WERI-Rb-1 (cell line): ENCODE measurements around the gene GOLGA8B.
"Not testable (repeated sequence)": the region's sequence is repeated elsewhere in the genome, so short reads cannot be mapped to it uniquely, and the experiment has no call there.

Experiments used
- DNase-seq: peaks from one replicate; pipeline ENCODE4 v3.0.0-alpha.2; 2020
- H3K27ac ChIP-seq: fragments of 250-450 bp; sonication (Bioruptor Pico); 2 replicates; pipeline ENCODE4 v1.5.1; 2020; ENCODE audit warnings: mild to moderate bottlenecking, moderate library complexity
- H3K27me3 ChIP-seq: fragments of 250-450 bp; sonication (Bioruptor Pico); 2 replicates; pipeline ENCODE4 v1.5.1; 2021; ENCODE audit warnings: mild to moderate bottlenecking, low read depth, moderate library complexity; ENCODE audit not compliant: insufficient read depth, severe bottlenecking
- H3K36me3 ChIP-seq: fragments of 250-450 bp; sonication (Bioruptor Pico); 2 replicates; pipeline ENCODE4 v1.5.1; 2020; ENCODE audit warnings: mild to moderate bottlenecking, moderate library complexity
- H3K4me3 ChIP-seq: 2 replicates; pipeline ENCODE4 v1.5.1; 2011; ENCODE audit warnings: low read depth, mild to moderate bottlenecking, control low read depth, low read length
- H3K9me3 ChIP-seq: fragments of 250-450 bp; sonication (Bioruptor Pico); 2 replicates; pipeline ENCODE4 v1.5.1; 2021; ENCODE audit warnings: mild to moderate bottlenecking, moderate library complexity; ENCODE audit not compliant: severe bottlenecking
- TF ChIP-seq, protein P1 (sequence below): IDR thresholded peaks from 2 replicates; pipeline ENCODE4 v1.5.1; 2011; ENCODE audit warnings: low read depth, mild to moderate bottlenecking, control low read depth, inconsistent platforms, low read length

GOLGA8B gene, protein sequence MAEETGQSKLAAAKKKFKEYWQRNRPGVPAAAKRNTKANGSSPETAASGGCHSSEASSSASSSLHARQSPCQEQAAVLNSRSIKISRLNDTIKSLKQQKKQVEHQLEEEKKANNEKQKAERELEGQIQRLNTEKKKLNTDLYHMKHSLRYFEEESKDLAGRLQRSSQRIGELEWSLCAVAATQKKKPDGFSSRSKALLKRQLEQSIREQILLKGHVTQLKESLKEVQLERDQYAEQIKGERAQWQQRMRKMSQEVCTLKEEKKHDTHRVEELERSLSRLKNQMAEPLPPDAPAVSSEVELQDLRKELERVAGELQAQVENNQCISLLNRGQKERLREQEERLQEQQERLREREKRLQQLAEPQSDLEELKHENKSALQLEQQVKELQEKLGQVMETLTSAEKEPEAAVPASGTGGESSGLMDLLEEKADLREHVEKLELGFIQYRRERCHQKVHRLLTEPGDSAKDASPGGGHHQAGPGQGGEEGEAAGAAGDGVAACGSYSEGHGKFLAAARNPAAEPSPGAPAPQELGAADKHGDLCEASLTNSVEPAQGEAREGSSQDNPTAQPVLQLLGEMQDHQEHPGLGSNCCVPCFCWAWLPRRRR

DNA sequence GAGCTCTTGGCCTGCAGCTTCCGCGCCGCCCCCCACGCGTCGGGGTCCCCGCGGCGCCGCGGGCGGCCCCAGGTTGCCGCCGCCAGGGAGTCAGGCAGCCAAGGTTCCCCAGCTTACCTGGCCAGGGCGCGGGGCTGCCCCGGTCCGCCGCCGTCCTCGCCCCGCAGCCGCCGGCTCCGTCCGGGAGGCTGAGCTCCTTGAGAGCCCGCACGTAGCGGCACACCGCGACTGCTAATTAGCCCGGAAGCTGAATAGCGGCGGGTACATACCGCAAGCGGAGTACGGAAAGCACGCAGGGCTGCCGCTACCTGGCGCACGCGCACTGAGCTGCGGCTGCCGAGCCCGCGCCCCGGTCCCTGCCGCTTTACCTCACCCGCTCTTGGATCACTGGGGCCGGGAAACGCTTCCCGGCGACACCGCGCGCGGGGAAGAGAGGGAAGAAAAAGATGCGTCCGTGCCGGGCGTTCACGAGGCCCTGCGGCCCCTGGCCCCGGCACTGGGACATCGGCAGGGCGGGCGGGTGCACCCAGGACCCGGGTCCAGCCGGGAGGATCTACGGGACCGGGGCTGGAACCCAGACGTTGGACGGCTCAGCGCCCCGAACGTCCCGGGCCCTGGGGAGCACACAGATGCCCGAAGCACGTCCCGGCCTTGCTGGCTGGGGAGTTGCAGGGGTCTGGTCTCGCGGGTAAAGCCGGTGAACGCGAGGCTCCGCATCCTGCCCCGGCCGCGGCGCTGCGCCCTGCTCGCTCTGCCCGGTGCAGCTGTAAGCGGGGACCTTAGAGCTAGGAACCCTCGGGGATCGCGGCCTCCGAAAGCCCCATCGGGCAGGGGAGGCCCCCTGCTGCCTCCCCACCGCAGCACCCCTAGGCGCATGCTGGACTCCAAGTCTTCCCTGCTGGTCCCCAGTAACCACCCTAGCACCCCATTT lies at the start of gene GOLGA8B:
GOLGA8B (minus strand) TSS at position 253 of the 931 bp plus-strand sequence. CDS start 47,739 bp downstream, outside the sequence.
- peak within 1 kb of the TSS; percentile 77 for H3K27ac ChIP-seq
- TF ChIP-seq, protein P1, sequence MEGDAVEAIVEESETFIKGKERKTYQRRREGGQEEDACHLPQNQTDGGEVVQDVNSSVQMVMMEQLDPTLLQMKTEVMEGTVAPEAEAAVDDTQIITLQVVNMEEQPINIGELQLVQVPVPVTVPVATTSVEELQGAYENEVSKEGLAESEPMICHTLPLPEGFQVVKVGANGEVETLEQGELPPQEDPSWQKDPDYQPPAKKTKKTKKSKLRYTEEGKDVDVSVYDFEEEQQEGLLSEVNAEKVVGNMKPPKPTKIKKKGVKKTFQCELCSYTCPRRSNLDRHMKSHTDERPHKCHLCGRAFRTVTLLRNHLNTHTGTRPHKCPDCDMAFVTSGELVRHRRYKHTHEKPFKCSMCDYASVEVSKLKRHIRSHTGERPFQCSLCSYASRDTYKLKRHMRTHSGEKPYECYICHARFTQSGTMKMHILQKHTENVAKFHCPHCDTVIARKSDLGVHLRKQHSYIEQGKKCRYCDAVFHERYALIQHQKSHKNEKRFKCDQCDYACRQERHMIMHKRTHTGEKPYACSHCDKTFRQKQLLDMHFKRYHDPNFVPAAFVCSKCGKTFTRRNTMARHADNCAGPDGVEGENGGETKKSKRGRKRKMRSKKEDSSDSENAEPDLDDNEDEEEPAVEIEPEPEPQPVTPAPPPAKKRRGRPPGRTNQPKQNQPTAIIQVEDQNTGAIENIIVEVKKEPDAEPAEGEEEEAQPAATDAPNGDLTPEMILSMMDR: no peak

DNA sequence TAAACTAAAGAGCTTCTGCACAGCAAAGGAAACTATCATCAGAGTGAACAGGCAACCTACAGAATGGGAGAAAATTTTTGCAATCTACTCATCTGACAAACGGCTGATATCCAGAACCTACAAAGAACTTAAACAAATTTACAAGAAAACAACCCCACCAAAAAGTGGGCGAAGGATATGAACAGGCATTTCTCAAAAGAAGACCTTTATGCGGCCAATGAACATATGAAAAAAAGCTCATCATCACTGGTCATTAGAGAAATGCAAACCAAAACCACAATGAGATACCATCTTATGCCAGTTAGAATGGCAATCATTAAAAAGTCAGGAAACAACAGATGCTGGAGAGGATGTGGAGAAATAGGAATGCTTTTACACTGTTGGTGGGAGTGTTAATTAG lies 49.7 kb upstream of the GOLGA8B start:
- H3K4me3 ChIP-seq, H3K36me3 ChIP-seq, DNase-seq, H3K27ac ChIP-seq, H3K27me3 ChIP-seq, H3K9me3 ChIP-seq: not testable (repeated sequence)

More for the DNA sequence above, at the start of gene GOLGA8B:
- no peaks in the 10 kb centered on the region for H3K36me3 ChIP-seq
- peak; percentile 78 for DNase-seq
- no peaks in the 10 kb centered on the region for H3K27me3 ChIP-seq
- peak within 1 kb of the TSS; percentile 96 for H3K4me3 ChIP-seq
- H3K9me3 ChIP-seq: no peaks in the 10 kb centered on the region

DNA sequence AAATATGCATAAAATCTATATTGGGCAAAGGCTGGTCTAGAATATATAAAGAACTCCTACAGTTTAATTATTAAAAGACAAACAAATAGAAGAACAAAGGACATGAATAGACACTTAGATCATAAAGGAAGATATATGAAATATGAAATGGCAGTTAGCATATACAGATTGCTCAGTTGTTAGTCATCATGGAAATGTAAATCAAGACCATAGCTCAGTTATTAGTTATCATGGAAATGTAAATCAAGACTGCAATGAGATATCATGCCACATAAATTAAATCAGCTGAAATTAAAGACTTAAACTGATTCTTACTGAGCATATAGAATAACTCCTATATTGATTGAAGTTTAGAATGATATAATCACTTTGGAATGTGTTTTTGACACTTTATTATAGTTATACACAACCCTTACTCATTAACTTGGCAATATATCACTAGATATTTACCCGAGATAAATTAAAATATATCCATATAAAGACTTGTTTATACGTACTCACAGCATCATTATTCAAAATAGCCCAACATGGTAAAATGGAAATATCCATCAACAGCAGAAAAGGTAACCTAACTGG lies 45.2 kb upstream of the GOLGA8B start:
- no peak for DNase-seq
- Histone ChIP-seq H3K9me3 (no peaks in the 10 kb centered on the region), H3K27me3 (no peaks in the 10 kb centered on the region), H3K27ac (no peak overlapping the region), H3K36me3 (no peaks in the 10 kb centered on the region), H3K4me3 (no peak overlapping the region)
- TF ChIP-seq, protein P1: no peak

DNA sequence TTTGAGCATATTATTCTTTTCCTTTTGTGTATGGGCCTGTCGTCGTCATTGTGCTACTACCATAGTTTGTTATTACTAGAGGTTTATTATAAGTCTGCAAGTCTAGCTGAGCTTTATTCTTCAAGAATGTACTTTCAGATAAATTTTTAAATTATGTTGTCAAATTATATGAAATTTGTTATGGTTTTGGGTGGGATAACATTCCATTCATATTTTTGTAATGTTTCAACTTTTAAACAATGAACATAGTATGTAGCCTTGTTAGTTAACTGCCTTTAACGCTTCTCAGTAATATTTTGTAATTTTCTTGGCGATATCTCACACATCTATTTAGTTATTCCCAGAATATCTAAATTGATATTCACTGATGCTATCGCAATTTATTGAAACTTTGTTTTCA lies 41.6 kb upstream of the GOLGA8B start:
- no peak for DNase-seq
- Histone ChIP-seq H3K27me3 (no peaks in the 10 kb centered on the region), H3K4me3 (no peak overlapping the region), H3K9me3 (no peaks in the 10 kb centered on the region), H3K27ac (no peak overlapping the region), H3K36me3 (no peaks in the 10 kb centered on the region)
- TF ChIP-seq, protein P1: no peak

DNA sequence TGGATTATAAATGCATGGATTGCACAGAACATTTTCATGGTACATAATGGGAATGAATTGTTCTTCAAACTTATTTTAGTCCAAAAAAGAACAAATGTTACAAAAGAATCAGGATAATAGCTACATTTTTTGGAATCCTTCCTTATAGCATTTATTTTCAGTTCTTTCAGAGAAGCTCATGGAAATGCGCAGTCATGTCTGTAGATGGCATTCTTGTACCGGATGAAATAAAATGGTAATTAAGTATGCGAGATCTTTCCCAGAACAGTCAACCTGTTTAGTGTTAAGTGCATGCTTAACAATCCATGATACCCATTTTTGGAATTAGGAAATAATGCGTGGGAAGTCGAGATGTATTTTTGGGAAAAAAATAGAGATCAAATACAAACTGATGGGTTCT lies 38.2 kb upstream of the GOLGA8B start:
- H3K27ac ChIP-seq: no peak overlapping the region
- no peaks in the 10 kb centered on the region for H3K36me3 ChIP-seq
- H3K27me3 ChIP-seq: no peaks in the 10 kb centered on the region
- DNase-seq: no peak
- TF ChIP-seq, protein P1: peak; percentile 39
- H3K9me3 ChIP-seq: no peaks in the 10 kb centered on the region
- H3K4me3 ChIP-seq: no peak overlapping the region
